Measurements from ENCODE around the gene SPRED2.

- TF ChIP-seq EZH2 (IDR thresholded peaks at IDR 0.05; ENCODE audit: insufficient read depth, poor library complexity, severe bottlenecking) (no peak), EZH2phosphoT487 (IDR thresholded peaks at IDR 0.05; ENCODE audit: insufficient read depth, low read depth) (no peak)
These were observed 54.1 kb downstream of the SPRED2 start for GRCh38 chr2:65378290-65378689.
